Glomerular visceral epithelial cell (primary cell): ENCODE measurements around the gene LGI2.

ENCODE experiments used
- DNase-seq: peaks from one replicate; pipeline ENCODE4 v3.0.0-alpha.2; 2016; ENCODE audit errors: extremely low spot score

LGI2 gene

GRCh38 chr4:24995346-24995919, 35.3 kb downstream of the LGI2 start:
- DNase-seq, result no peak

- no peak for DNase-seq
Measured at GRCh38 chr4:24993551-24994080, 37.1 kb downstream of the LGI2 start.

- no peak for DNase-seq
Measured at GRCh38 chr4:24992968-24993367, 37.8 kb downstream of the LGI2 start.

GRCh38 chr4:24991015-24991414, 39.7 kb downstream of the LGI2 start:
- peak; percentile 40 for DNase-seq

GRCh38 chr4:24989327-24989726, 41.4 kb downstream of the LGI2 start:
- no peak for DNase-seq

- peak; percentile 40 for DNase-seq
Measured at GRCh38 chr4:24988776-24989175, 42.0 kb downstream of the LGI2 start.

GRCh38 chr4:24984602-24985532, 45.9 kb downstream of the LGI2 start:
- no peak for DNase-seq

- no peak for DNase-seq
Measured at GRCh38 chr4:24980740-24981139, 50.0 kb downstream of the LGI2 start.

GRCh38 chr4:24980064-24980690, 50.6 kb downstream of the LGI2 start:
- peak; percentile 67 for DNase-seq

GRCh38 chr4:24979554-24979953, 51.2 kb downstream of the LGI2 start:
- DNase-seq, result no peak

GRCh38 chr4:24978291-24979075, 52.3 kb downstream of the LGI2 start:
- DNase-seq, result no peak

- DNase-seq, result no peak
Measured at GRCh38 chr4:24975510-24975909, 55.2 kb downstream of the LGI2 start.

GRCh38 chr4:24973747-24974601, 56.8 kb downstream of the LGI2 start:
- DNase-seq, result peak; percentile 77

- no peak for DNase-seq
Measured at GRCh38 chr4:24973404-24973746, 57.4 kb downstream of the LGI2 start.

GRCh38 chr4:24971192-24971591, 59.6 kb downstream of the LGI2 start:
- peak; percentile 17 for DNase-seq

- no peak for DNase-seq
Measured at GRCh38 chr4:24970635-24971034, 60.1 kb downstream of the LGI2 start.

- no peak for DNase-seq
Measured at GRCh38 chr4:24970191-24970590, 60.6 kb downstream of the LGI2 start.

GRCh38 chr4:24969486-24969885, 61.3 kb downstream of the LGI2 start:
- no peak for DNase-seq

GRCh38 chr4:24968992-24969391, 61.8 kb downstream of the LGI2 start:
- no peak for DNase-seq

GRCh38 chr4:24968278-24968677, 62.5 kb downstream of the LGI2 start:
- DNase-seq, result no peak

GRCh38 chr4:24967346-24967745, 63.4 kb downstream of the LGI2 start:
- DNase-seq, result no peak
